ENCODE data around the gene L1TD1.

The L1TD1 gene

GRCh38 chr1:62187548-62187947 lies 7.1 kb upstream of the L1TD1 start:
- TF ChIP-seq EZH2phosphoT487 (IDR thresholded peaks at IDR 0.05; ENCODE audit: borderline replicate concordance, low read length) (no peak), CTCF (IDR thresholded peaks at IDR 0.05; ENCODE audit: low read depth, low read length, poor library complexity, severe bottlenecking) (no peak)
- Histone ChIP-seq H3K79me2 (ENCODE audit: control insufficient read depth, low read length) (no peaks in the 10 kb centered on the region), H3K4me2 (ENCODE audit: low read length) (no peak overlapping the region), H3K4me1 (ENCODE audit: control insufficient read depth, low read length) (no peaks in the 10 kb centered on the region), H4K20me1 (ENCODE audit: control insufficient read depth, insufficient read depth, low read depth, low read length) (no peaks in the 10 kb centered on the region), H3K27ac (ENCODE audit: low read depth, low read length) (no peak overlapping the region), H3K9me3 (ENCODE audit: control insufficient read depth, insufficient read depth, low read length) (no peaks in the 10 kb centered on the region), H3K36me3 (ENCODE audit: control insufficient read depth, low read length) (no peaks in the 10 kb centered on the region), H3F3A (ENCODE audit: control insufficient read depth, insufficient read depth) (no peaks in the 10 kb centered on the region), H3K27me3 (ENCODE audit: control insufficient read depth, low read length) (no peaks in the 10 kb centered on the region), H3K4me3 (ENCODE audit: low read length) (no peak overlapping the region), H3K9me2 (replicated peaks; ENCODE audit: control insufficient read depth, low read length) (no peaks in the 10 kb centered on the region)

- Histone ChIP-seq H3K4me3 (ENCODE audit: low read length) (no peak overlapping the region), H3K4me1 (ENCODE audit: control insufficient read depth, low read length) (no peaks in the 10 kb centered on the region), H3K36me3 (ENCODE audit: control insufficient read depth, low read length) (no peaks in the 10 kb centered on the region), H3F3A (ENCODE audit: control insufficient read depth, insufficient read depth) (no peaks in the 10 kb centered on the region), H3K79me2 (ENCODE audit: control insufficient read depth, low read length) (no peaks in the 10 kb centered on the region), H3K27me3 (ENCODE audit: control insufficient read depth, low read length) (no peaks in the 10 kb centered on the region), H3K9me3 (ENCODE audit: control insufficient read depth, insufficient read depth, low read length) (no peaks in the 10 kb centered on the region), H4K20me1 (ENCODE audit: control insufficient read depth, insufficient read depth, low read depth, low read length) (no peaks in the 10 kb centered on the region), H3K4me2 (ENCODE audit: low read length) (no peak overlapping the region), H3K9me2 (replicated peaks; ENCODE audit: control insufficient read depth, low read length) (no peaks in the 10 kb centered on the region), H3K27ac (ENCODE audit: low read depth, low read length) (no peak overlapping the region)
- TF ChIP-seq EZH2phosphoT487 (IDR thresholded peaks at IDR 0.05; ENCODE audit: borderline replicate concordance, low read length) = no peak
- no peak for TF ChIP-seq CTCF (IDR thresholded peaks at IDR 0.05; ENCODE audit: low read depth, low read length, poor library complexity, severe bottlenecking)
Observed at GRCh38 chr1:62188111-62188510, 6.5 kb upstream of the L1TD1 start.

- Histone ChIP-seq H3K36me3 (ENCODE audit: control insufficient read depth, low read length) (no peaks in the 10 kb centered on the region), H3K4me3 (ENCODE audit: low read length) (no peak overlapping the region), H3K4me1 (ENCODE audit: control insufficient read depth, low read length) (no peaks in the 10 kb centered on the region), H4K20me1 (ENCODE audit: control insufficient read depth, insufficient read depth, low read depth, low read length) (no peaks in the 10 kb centered on the region), H3K9me3 (ENCODE audit: control insufficient read depth, insufficient read depth, low read length) (no peaks in the 10 kb centered on the region), H3K79me2 (ENCODE audit: control insufficient read depth, low read length) (no peaks in the 10 kb centered on the region), H3K27me3 (ENCODE audit: control insufficient read depth, low read length) (no peaks in the 10 kb centered on the region), H3K9me2 (replicated peaks; ENCODE audit: control insufficient read depth, low read length) (no peaks in the 10 kb centered on the region), H3K27ac (ENCODE audit: low read depth, low read length) (no peak overlapping the region), H3F3A (ENCODE audit: control insufficient read depth, insufficient read depth) (no peaks in the 10 kb centered on the region), H3K4me2 (ENCODE audit: low read length) (no peak overlapping the region)
- TF ChIP-seq CTCF (IDR thresholded peaks at IDR 0.05; ENCODE audit: low read depth, low read length, poor library complexity, severe bottlenecking) (no peak), EZH2phosphoT487 (IDR thresholded peaks at IDR 0.05; ENCODE audit: borderline replicate concordance, low read length) (no peak)
Observed at GRCh38 chr1:62196086-62196690, 1.5 kb downstream of the L1TD1 start.

Measured in DOHH2 (cell line).